ENCODE measurements around the gene TIMELESS. TPM values are rescaled to one million over a fixed set of nuclear protein-coding genes. Genes with fewer than 3 reads are reported as not detected.
"Not testable (repeated sequence)": the region's sequence is repeated elsewhere in the genome, so short reads cannot be mapped to it uniquely, and the experiment has no call there.

The TIMELESS gene
- total RNA-seq, 1 donor from 2014 or later: 10.6 TPM

DNA sequence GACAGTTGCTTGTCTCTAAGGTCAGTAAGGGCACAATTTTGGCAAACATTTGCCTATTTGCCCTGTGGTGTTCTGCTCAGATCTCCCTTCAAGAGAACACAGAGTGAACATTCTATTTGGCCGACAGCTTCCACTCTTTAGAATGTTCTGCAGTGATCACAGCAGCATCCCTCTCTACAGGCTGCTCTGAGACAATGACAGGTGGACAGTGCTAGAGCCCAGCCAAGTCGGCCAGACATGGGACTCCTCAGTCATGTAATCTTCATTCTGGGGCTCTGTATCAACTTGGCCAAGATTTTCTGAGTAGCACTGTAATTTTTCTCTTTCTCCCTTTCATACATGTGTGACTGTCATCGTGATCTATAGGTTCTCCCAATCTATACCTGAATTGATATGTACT, 34.8 kb downstream of the TIMELESS start:
- Histone ChIP-seq H3K27ac (no peak overlapping the region), H3K9me3 (no peaks in the 10 kb centered on the region), H3K4me1 (no peaks in the 10 kb centered on the region), H3K4me3 (no peak overlapping the region), H3K27me3 (ENCODE audit: low read depth) (no peaks in the 10 kb centered on the region), H3K36me3 (peaks cover 12% of the 10 kb centered on the region)
- intact Hi-C loops (cut with DNase I): no loop called here
- TF ChIP-seq, protein P1, sequence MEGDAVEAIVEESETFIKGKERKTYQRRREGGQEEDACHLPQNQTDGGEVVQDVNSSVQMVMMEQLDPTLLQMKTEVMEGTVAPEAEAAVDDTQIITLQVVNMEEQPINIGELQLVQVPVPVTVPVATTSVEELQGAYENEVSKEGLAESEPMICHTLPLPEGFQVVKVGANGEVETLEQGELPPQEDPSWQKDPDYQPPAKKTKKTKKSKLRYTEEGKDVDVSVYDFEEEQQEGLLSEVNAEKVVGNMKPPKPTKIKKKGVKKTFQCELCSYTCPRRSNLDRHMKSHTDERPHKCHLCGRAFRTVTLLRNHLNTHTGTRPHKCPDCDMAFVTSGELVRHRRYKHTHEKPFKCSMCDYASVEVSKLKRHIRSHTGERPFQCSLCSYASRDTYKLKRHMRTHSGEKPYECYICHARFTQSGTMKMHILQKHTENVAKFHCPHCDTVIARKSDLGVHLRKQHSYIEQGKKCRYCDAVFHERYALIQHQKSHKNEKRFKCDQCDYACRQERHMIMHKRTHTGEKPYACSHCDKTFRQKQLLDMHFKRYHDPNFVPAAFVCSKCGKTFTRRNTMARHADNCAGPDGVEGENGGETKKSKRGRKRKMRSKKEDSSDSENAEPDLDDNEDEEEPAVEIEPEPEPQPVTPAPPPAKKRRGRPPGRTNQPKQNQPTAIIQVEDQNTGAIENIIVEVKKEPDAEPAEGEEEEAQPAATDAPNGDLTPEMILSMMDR (IDR thresholded peaks at IDR 0.05): no peak
- DNase-seq (no peak), ATAC-seq (no peak)

- intact Hi-C loops (cut with DNase I): no loop called here
- Histone ChIP-seq H3K4me1 (no peaks in the 10 kb centered on the region), H3K36me3 (peaks cover 12% of the 10 kb centered on the region), H3K27me3 (ENCODE audit: low read depth) (no peaks in the 10 kb centered on the region), H3K9me3 (no peaks in the 10 kb centered on the region), H3K27ac (no peak overlapping the region), H3K4me3 (no peak overlapping the region)
- ATAC-seq (peak; percentile 19 to 37), DNase-seq (no peak)
- TF ChIP-seq, protein P1 (IDR thresholded peaks at IDR 0.05): no peak
Measured at GRCh38 chr12:56413392-56413791, 35.8 kb downstream of the TIMELESS start.

DNA sequence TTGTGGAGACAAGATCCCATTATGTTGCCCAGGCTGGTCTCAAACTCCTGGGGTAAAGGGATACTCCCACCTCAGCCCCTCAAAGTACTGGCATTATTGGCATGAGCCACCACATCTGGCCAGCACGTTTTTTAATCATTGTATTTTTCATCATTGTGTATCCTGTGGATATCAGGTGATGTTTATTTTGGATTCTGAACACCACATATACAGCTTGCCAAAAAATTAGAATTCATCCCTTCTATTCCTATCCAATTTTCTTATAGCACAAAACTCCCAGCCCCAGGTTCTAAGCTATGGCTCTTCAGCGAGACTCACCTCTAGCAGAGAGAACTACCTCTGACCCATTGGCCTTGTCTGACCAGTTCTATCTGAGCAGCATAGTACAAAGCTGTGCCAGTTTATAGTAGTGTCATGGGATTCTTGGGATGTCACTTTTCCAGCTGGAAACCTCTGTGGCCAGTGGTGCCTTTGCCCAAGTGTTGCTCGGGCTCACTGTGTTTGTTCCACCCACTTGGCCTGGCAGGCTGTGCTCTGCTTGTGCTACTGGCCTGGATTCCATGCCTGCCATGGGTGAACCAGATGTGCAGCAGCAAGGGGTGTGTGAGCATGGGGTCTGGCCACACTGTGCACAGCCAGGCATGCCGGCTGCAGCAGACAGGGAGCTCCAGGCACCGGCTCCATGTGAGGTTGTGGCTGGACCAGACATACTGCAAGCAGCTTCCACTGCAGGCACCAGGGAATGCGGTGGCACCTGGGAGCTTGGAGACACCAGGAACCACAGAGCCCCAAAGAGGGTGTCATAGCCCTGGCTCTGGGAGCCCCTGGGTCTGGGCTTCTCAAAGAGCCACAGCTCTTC, 37.2 kb downstream of the TIMELESS start:
- Histone ChIP-seq H3K27me3 (ENCODE audit: low read depth) (no peaks in the 10 kb centered on the region), H3K4me3 (no peak overlapping the region), H3K4me1 (no peaks in the 10 kb centered on the region), H3K27ac (no peak overlapping the region), H3K36me3 (peaks cover under 1% of the 10 kb centered on the region), H3K9me3 (no peaks in the 10 kb centered on the region)
- intact Hi-C loops (cut with DNase I): no loop called here
- no peak for DNase-seq
- TF ChIP-seq, protein P1 (IDR thresholded peaks at IDR 0.05): no peak
- no peak for ATAC-seq

GRCh38 chr12:56410768-56411167, 38.5 kb downstream of the TIMELESS start:
- ATAC-seq: no peak
- Histone ChIP-seq H3K9me3 (no peaks in the 10 kb centered on the region), H3K27me3 (ENCODE audit: low read depth) (no peaks in the 10 kb centered on the region), H3K36me3 (no peaks in the 10 kb centered on the region), H3K27ac (no peak overlapping the region), H3K4me1 (no peaks in the 10 kb centered on the region), H3K4me3 (no peak overlapping the region)
- intact Hi-C loops (cut with DNase I): no loop called here
- TF ChIP-seq, protein P1 (IDR thresholded peaks at IDR 0.05): no peak
- no peak for DNase-seq

DNA sequence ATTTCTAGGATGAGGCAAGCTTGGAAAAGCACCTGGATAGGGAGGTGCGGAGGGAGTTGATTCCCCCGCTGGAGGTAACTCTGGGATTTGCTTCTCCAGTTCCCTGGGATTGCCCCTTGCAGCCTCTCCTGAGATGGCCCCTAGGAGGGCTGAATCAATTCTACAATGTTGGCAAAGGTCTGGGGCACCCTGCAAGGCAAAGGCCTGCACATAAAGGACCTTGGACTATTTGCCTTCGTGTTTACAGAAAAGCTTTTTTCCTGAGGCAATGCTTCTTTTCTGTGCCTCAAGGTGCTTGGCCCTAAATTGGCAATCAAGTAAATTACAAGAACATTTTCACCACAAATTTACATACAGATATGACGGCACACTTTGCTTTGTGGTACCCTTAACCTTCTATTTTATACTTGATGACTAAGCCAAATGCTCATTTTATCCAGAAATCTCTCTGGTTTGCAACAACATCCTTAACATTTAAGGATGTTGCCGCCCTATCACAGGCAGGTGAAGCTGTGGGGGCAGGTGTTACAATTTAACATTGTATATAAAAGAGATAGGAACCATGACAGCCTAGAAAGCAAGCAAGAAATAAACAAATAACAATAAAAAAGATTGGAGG, 40.3 kb downstream of the TIMELESS start:
- DNase-seq (no peak), ATAC-seq (no peak)
- intact Hi-C loops (cut with DNase I): no loop called here
- no peaks in the 10 kb centered on the region for H3K36me3 ChIP-seq
- TF ChIP-seq, protein P1 (IDR thresholded peaks at IDR 0.05): no peak
- H3K4me3 ChIP-seq: no peak overlapping the region
- H3K4me1 ChIP-seq: no peaks in the 10 kb centered on the region
- no peaks in the 10 kb centered on the region for H3K27me3 ChIP-seq (ENCODE audit: low read depth)
- no peaks in the 10 kb centered on the region for H3K9me3 ChIP-seq
- no peak overlapping the region for H3K27ac ChIP-seq

DNA sequence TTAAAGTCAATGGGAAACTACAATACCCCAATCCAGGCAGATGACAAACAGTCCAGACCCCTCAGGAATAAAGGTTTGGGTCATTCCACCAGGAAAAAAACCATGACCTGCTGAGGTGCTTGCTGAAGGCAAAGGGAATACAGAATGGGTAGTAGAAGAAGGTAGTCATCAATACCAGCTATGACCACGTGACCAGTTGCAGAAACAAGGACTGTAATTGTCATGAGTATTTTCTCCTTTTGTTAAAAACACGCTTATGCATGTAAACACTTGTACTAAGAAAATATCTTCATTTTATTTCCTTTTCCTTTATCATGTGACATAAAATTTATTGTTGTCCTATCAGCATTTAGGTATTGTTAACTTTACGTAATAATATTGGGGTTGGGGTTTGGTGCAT, 45.0 kb downstream of the TIMELESS start:
- H3K27ac ChIP-seq; intact Hi-C loops (cut with DNase I); H3K4me1 ChIP-seq; H3K4me3 ChIP-seq; ATAC-seq; DNase-seq; H3K36me3 ChIP-seq; H3K27me3 ChIP-seq (ENCODE audit: low read depth); H3K9me3 ChIP-seq: not testable (repeated sequence)

DNA sequence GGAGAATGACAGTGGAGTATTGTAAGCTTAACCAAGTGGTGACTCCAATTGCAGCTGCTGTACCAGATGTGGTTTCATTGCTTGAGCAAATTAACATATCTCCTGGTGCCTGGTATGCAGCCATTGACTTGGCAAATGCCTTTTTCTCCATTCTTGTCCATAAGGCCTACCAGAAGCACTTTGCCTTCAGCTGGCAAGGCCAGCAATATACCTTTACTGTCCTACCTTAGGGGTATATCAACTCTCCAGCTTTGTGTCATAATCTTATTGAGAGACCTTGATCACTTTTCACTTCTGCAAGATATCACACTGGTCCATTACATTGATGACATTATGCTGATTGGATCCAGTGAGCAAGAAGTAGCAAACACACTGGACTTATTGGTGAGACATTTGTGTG, 47.6 kb downstream of the TIMELESS start:
- H3K4me3 ChIP-seq; H3K27ac ChIP-seq; H3K9me3 ChIP-seq; ATAC-seq; intact Hi-C loops (cut with DNase I); DNase-seq; H3K27me3 ChIP-seq (ENCODE audit: low read depth); H3K36me3 ChIP-seq; H3K4me1 ChIP-seq: not testable (repeated sequence)

DNA sequence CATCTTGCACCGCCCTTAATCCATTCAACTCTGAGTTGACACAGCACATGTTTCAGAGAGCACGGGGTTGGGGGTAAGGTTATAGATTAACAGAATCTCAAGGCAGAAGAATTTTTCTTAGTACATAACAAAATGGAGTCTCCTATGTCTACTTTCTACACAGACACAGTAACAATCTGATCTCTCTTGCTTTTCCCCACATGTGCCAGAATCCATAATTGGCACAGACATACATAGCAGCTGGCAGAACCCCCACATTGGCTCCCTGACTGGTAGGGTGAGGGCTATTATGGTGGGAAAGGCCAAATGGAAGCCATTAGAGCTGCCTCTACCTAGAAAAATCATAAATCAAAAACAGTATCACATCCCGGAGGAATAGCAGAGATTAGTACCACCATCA, 48.1 kb downstream of the TIMELESS start:
- intact Hi-C loops (cut with DNase I); H3K9me3 ChIP-seq; H3K4me1 ChIP-seq; H3K27me3 ChIP-seq (ENCODE audit: low read depth); ATAC-seq; H3K36me3 ChIP-seq; DNase-seq; H3K4me3 ChIP-seq: not testable (repeated sequence)
- peak overlapping the region; percentile 31 for H3K27ac ChIP-seq

DNA sequence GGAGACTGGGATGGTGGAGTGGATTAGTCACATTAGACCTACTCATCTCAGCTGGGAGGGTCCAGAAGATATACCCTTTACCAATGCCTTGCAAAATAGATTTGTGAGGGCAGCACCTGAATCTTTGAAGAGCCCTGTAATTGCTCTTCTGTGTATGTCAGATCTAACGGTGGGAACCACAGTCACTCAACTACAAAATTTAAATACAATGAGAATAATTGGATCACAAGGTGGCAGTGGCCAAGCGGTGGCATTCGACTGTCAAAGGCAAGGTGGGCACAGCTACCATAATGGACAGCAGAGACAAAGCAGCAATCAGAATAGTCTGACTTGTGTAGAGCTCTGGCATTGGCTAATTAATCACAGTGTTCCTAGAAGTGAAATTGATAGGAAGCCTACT, 49.8 kb downstream of the TIMELESS start:
- DNase-seq; ATAC-seq; H3K9me3 ChIP-seq; H3K27me3 ChIP-seq (ENCODE audit: low read depth); H3K4me3 ChIP-seq; H3K27ac ChIP-seq; intact Hi-C loops (cut with DNase I); H3K4me1 ChIP-seq; H3K36me3 ChIP-seq: not testable (repeated sequence)
